ENCODE measurements around the gene ACP3.

The ACP3 gene

DNA sequence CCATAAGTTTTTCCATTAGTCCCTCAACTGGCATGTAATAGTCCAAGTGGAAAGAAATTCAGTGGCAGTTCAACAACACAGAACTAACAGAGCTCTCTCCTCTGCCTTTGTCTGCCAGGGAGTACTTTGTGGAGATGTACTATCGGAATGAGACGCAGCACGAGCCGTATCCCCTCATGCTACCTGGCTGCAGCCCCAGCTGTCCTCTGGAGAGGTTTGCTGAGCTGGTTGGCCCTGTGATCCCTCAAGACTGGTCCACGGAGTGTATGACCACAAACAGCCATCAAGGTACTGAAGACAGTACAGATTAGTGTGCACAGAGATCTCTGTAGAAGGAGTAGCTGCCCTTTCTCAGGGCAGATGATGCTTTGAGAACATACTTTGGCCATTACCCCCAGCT, 39.4 kb downstream of the ACP3 start:
- TF ChIP-seq FOXM1 (IDR thresholded peaks at IDR 0.05; ENCODE audit: borderline replicate concordance, low read depth) = no peak
- TF ChIP-seq CEBPB (IDR thresholded peaks at IDR 0.05) = no peak
- TF ChIP-seq NFIC (IDR thresholded peaks at IDR 0.05) = no peak
- TF ChIP-seq ZBTB7A (IDR thresholded peaks at IDR 0.05; ENCODE audit: low read depth) = no peak
- no peak for TF ChIP-seq EP300 (IDR thresholded peaks at IDR 0.05; ENCODE audit: borderline replicate concordance)
- TF ChIP-seq EGR1 (IDR thresholded peaks at IDR 0.05) = no peak
- no peak for TF ChIP-seq YY1 (IDR thresholded peaks at IDR 0.05; ENCODE audit: low read depth)
- no peak for TF ChIP-seq RAD21 (IDR thresholded peaks at IDR 0.05; ENCODE audit: low read depth)
- no peak for TF ChIP-seq TCF12 (IDR thresholded peaks at IDR 0.05; ENCODE audit: low read depth)
- TF ChIP-seq, protein P1, sequence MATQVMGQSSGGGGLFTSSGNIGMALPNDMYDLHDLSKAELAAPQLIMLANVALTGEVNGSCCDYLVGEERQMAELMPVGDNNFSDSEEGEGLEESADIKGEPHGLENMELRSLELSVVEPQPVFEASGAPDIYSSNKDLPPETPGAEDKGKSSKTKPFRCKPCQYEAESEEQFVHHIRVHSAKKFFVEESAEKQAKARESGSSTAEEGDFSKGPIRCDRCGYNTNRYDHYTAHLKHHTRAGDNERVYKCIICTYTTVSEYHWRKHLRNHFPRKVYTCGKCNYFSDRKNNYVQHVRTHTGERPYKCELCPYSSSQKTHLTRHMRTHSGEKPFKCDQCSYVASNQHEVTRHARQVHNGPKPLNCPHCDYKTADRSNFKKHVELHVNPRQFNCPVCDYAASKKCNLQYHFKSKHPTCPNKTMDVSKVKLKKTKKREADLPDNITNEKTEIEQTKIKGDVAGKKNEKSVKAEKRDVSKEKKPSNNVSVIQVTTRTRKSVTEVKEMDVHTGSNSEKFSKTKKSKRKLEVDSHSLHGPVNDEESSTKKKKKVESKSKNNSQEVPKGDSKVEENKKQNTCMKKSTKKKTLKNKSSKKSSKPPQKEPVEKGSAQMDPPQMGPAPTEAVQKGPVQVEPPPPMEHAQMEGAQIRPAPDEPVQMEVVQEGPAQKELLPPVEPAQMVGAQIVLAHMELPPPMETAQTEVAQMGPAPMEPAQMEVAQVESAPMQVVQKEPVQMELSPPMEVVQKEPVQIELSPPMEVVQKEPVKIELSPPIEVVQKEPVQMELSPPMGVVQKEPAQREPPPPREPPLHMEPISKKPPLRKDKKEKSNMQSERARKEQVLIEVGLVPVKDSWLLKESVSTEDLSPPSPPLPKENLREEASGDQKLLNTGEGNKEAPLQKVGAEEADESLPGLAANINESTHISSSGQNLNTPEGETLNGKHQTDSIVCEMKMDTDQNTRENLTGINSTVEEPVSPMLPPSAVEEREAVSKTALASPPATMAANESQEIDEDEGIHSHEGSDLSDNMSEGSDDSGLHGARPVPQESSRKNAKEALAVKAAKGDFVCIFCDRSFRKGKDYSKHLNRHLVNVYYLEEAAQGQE (IDR thresholded peaks at IDR 0.05; ENCODE audit: low read depth) = no peak
- TF ChIP-seq CREB1 (IDR thresholded peaks at IDR 0.05; ENCODE audit: low read depth) = no peak

DNA sequence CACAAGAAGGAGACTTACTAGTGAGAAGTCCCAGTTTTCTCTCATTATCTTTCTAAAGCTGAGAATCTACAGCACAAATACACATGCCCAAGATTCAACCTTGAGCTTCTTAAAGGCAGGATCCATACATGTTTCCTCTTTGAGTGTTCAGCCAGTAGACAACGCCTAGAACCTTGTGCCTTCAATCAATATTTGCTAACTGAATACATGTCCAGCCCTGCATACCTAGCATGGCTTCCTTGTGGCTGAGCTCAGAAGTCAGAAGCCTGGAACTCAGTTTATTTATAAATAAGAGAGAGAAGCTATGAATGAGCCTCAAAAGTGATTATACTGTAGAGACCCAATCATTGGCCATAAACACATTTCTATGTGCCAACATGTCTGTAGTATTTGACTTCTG, 43.5 kb downstream of the ACP3 start:
- no peak for TF ChIP-seq EP300 (IDR thresholded peaks at IDR 0.05; ENCODE audit: borderline replicate concordance)
- no peak for TF ChIP-seq CEBPB (IDR thresholded peaks at IDR 0.05)
- TF ChIP-seq NFIC (IDR thresholded peaks at IDR 0.05) = no peak
- TF ChIP-seq, protein P1 (IDR thresholded peaks at IDR 0.05; ENCODE audit: low read depth) = no peak
- no peak for TF ChIP-seq ZBTB7A (IDR thresholded peaks at IDR 0.05; ENCODE audit: low read depth)
- no peak for TF ChIP-seq FOXM1 (IDR thresholded peaks at IDR 0.05; ENCODE audit: borderline replicate concordance, low read depth)
- TF ChIP-seq EGR1 (IDR thresholded peaks at IDR 0.05) = no peak
- no peak for TF ChIP-seq CREB1 (IDR thresholded peaks at IDR 0.05; ENCODE audit: low read depth)
- TF ChIP-seq, protein P2, sequence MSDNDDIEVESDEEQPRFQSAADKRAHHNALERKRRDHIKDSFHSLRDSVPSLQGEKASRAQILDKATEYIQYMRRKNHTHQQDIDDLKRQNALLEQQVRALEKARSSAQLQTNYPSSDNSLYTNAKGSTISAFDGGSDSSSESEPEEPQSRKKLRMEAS (IDR thresholded peaks at IDR 0.05) = no peak
- no peak for TF ChIP-seq RAD21 (IDR thresholded peaks at IDR 0.05; ENCODE audit: low read depth)
- no peak for TF ChIP-seq TAF1 (IDR thresholded peaks at IDR 0.05; ENCODE audit: low read depth)
- no peak for TF ChIP-seq TCF12 (IDR thresholded peaks at IDR 0.05; ENCODE audit: low read depth)
- TF ChIP-seq YY1 (IDR thresholded peaks at IDR 0.05; ENCODE audit: low read depth) = no peak
- TF ChIP-seq, protein P3, sequence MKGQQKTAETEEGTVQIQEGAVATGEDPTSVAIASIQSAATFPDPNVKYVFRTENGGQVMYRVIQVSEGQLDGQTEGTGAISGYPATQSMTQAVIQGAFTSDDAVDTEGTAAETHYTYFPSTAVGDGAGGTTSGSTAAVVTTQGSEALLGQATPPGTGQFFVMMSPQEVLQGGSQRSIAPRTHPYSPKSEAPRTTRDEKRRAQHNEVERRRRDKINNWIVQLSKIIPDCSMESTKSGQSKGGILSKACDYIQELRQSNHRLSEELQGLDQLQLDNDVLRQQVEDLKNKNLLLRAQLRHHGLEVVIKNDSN (IDR thresholded peaks at IDR 0.05) = no peak
- no peak for TF ChIP-seq TEAD4 (IDR thresholded peaks at IDR 0.05)

DNA sequence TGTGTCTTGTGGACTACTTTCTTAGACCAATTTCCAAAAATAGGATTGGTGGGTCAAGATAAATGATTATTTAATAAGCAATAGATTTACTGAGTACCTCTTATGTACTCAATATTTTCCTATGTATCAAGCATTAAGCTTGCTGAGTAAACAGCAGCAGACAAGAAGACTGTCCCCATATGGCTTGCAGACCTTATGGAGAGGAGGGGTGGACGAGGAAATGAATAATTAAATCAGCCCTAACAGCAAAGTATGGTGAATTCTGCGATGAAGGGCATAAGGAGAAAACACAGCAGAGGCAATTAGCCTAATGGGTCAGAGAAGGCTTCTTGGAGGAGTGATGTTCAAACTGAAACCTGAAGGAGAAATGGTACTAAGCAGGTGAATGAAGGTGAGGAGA, 45.1 kb downstream of the ACP3 start:
- TF ChIP-seq NFIC (IDR thresholded peaks at IDR 0.05) (no peak), EP300 (IDR thresholded peaks at IDR 0.05; ENCODE audit: borderline replicate concordance) (no peak), CEBPB (IDR thresholded peaks at IDR 0.05) (no peak), TEAD4 (IDR thresholded peaks at IDR 0.05) (no peak), CREB1 (IDR thresholded peaks at IDR 0.05; ENCODE audit: low read depth) (no peak), TCF12 (IDR thresholded peaks at IDR 0.05; ENCODE audit: low read depth) (no peak), EGR1 (IDR thresholded peaks at IDR 0.05) (no peak), TAF1 (IDR thresholded peaks at IDR 0.05; ENCODE audit: low read depth) (no peak), RAD21 (IDR thresholded peaks at IDR 0.05; ENCODE audit: low read depth) (no peak), FOXM1 (IDR thresholded peaks at IDR 0.05; ENCODE audit: borderline replicate concordance, low read depth) (no peak), ZBTB7A (IDR thresholded peaks at IDR 0.05; ENCODE audit: low read depth) (no peak), YY1 (IDR thresholded peaks at IDR 0.05; ENCODE audit: low read depth) (no peak)
- TF ChIP-seq, protein P2 (IDR thresholded peaks at IDR 0.05) = no peak
- TF ChIP-seq, protein P1 (IDR thresholded peaks at IDR 0.05; ENCODE audit: low read depth) = no peak
- TF ChIP-seq, protein P3 (IDR thresholded peaks at IDR 0.05) = no peak

DNA sequence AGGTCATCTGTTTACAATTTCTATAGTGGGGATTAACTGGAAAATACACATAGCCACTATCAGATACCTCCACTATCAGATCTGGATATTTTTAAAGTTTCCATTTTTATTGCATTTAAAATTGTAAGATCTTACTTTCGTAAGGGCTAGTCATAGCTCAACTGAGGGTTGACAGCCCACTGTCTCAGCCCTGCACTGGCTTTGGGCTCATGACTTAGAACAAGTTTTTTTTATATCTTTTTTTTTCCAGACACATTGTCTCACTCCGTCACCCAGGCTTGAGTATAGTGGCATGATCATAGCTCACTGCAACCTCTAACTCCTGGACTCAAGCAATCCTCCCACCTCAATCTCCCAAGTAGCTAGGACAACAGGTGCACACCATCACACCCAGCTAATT, 51.3 kb downstream of the ACP3 start:
- TF ChIP-seq RAD21 (IDR thresholded peaks at IDR 0.05; ENCODE audit: low read depth) (no peak), TCF12 (IDR thresholded peaks at IDR 0.05; ENCODE audit: low read depth) (no peak), EGR1 (IDR thresholded peaks at IDR 0.05) (no peak), YY1 (IDR thresholded peaks at IDR 0.05; ENCODE audit: low read depth) (no peak), CEBPB (IDR thresholded peaks at IDR 0.05) (no peak), TAF1 (IDR thresholded peaks at IDR 0.05; ENCODE audit: low read depth) (no peak), FOXM1 (IDR thresholded peaks at IDR 0.05; ENCODE audit: borderline replicate concordance, low read depth) (no peak), NFIC (IDR thresholded peaks at IDR 0.05) (no peak), EP300 (IDR thresholded peaks at IDR 0.05; ENCODE audit: borderline replicate concordance) (no peak), TEAD4 (IDR thresholded peaks at IDR 0.05) (no peak), ZBTB7A (IDR thresholded peaks at IDR 0.05; ENCODE audit: low read depth) (no peak), CREB1 (IDR thresholded peaks at IDR 0.05; ENCODE audit: low read depth) (no peak)
- TF ChIP-seq, protein P2 (IDR thresholded peaks at IDR 0.05) = no peak
- TF ChIP-seq, protein P1 (IDR thresholded peaks at IDR 0.05; ENCODE audit: low read depth) = no peak
- TF ChIP-seq, protein P3 (IDR thresholded peaks at IDR 0.05) = no peak

Data from Ishikawa (cell line).